ENCODE results near the gene IGSF3.
"Not testable (repeated sequence)": the region's sequence is repeated elsewhere in the genome, so short reads cannot be mapped to it uniquely, and the experiment has no call there.

IGSF3 gene

GRCh38 chr1:116606067-116606466 is 61.5 kb downstream of the IGSF3 start:
- not testable (repeated sequence) for H3K4me3 ChIP-seq (ENCODE audit: low read depth, low read length); DNase-seq (ENCODE audit: low read depth)

- TF ChIP-seq CTCF (IDR thresholded peaks at IDR 0.05; ENCODE audit: insufficient read depth, low read depth, low read length, missing control alignments) = no peak
- no peak for DNase-seq (ENCODE audit: low read depth)
- no peak overlapping the region for H3K4me3 ChIP-seq (ENCODE audit: low read depth, low read length)
Measured at GRCh38 chr1:116605315-116605714, 62.2 kb downstream of the IGSF3 start.

GRCh38 chr1:116604408-116604807 is 63.1 kb downstream of the IGSF3 start:
- not testable (repeated sequence) for DNase-seq (ENCODE audit: low read depth); H3K4me3 ChIP-seq (ENCODE audit: low read depth, low read length)

- not testable (repeated sequence) for DNase-seq (ENCODE audit: low read depth); H3K4me3 ChIP-seq (ENCODE audit: low read depth, low read length)
Measured at GRCh38 chr1:116603646-116604045, 63.9 kb downstream of the IGSF3 start.

DNA sequence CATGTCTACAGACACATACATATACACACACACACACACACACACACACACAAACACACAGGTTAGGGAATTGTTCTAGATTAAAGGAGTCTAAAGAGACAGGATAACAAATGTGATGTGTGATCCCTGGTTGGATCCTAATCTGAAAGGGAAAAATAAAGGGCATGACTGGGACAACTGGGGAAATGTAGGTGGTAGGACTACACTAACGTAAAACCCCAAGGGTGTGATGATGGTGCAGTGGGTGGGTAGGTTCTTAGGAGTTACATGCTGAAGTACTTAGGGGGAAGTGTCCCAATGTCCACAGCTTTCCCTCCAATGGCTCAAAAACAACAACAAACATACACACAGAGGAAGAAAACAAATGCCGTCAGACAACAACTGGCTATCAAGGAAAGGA is 68.2 kb downstream of the IGSF3 start:
- DNase-seq (ENCODE audit: low read depth); H3K4me3 ChIP-seq (ENCODE audit: low read depth, low read length): not testable (repeated sequence)

- H3K4me3 ChIP-seq (ENCODE audit: low read depth, low read length) = not testable (repeated sequence)
Measured at GRCh38 chr1:116598420-116599036, 69.0 kb downstream of the IGSF3 start.

GRCh38 chr1:116597388-116597787 is 70.1 kb downstream of the IGSF3 start:
- not testable (repeated sequence) for H3K4me3 ChIP-seq (ENCODE audit: low read depth, low read length)
- peak; percentile 69 for DNase-seq (ENCODE audit: low read depth)

More at GRCh38 chr1:116598420-116599036, 69.0 kb downstream of the IGSF3 start:
- not testable (repeated sequence) for DNase-seq (ENCODE audit: low read depth)

DNA sequence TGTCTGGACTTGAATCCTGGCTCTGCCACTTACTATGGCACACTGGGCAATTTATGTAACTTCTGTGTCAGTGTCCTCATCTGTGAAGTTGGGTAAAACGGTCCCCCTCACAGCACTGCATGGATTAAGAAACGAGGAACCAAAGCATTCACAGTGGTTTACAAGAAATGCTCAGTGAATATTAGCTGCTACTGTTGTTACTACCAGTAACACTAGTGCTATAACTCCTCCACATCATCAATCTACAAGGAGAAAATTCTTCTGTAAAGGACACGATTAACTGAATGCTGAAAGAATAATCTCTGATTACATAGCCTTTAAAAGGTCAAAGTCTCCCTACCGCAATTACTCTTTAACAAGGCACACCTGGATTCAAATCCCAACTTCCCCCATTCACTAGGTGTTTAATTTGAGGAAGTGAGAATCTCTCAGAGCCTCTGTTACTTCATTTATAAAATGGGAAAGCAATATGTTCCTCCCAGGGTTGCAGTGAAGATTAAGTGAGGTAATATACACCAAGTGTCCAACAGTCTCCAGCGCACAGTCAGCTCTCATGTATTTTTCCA is 70.7 kb downstream of the IGSF3 start:
- H3K4me3 ChIP-seq (ENCODE audit: low read depth, low read length); DNase-seq (ENCODE audit: low read depth): not testable (repeated sequence)

GRCh38 chr1:116595946-116596741 is 71.4 kb downstream of the IGSF3 start:
- H3K4me3 ChIP-seq (ENCODE audit: low read depth, low read length) = not testable (repeated sequence)
- DNase-seq (ENCODE audit: low read depth) = peak; percentile 55
- peak; percentile 44 for TF ChIP-seq CTCF (IDR thresholded peaks at IDR 0.05; ENCODE audit: insufficient read depth, low read depth, low read length, missing control alignments)

DNA sequence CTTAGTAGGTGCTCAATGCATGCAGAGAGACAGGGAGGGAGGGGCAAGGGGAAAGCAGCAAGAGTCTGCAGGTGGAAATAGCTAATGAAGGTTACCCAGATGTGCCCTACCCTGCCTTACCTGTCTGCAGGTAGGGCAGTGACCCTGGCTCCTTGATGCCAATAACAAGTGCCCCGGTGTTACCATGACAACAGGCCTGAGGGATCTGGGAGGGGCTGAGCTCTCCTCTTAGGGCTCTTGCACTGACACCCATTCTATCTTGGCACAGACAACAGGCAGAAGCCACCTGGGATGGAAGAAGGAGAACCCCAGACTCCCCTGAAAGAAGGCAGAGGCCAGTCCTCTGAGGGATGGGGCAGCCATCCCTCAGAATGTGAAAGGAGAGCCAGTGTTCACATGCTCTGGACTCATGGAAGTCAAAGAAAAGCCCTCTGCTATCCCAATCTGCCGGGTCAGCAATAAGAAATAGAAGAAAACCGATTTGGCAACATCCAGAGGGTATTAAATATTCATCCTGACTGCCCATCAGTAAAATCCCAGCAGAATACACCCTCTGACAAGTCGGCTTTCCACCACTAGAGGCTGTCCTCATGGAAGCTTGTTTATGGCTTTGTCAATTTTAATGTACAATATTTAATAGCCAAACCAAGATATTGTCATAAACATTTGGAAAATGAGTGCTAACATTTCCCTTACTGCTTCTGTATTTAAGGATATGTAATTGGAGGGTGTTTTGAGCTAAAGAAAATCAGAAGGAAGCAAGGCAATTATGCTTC is 72.3 kb downstream of the IGSF3 start:
- peak; percentile 7 for TF ChIP-seq CTCF (IDR thresholded peaks at IDR 0.05; ENCODE audit: insufficient read depth, low read depth, low read length, missing control alignments)
- not testable (repeated sequence) for DNase-seq (ENCODE audit: low read depth); H3K4me3 ChIP-seq (ENCODE audit: low read depth, low read length)

DNA sequence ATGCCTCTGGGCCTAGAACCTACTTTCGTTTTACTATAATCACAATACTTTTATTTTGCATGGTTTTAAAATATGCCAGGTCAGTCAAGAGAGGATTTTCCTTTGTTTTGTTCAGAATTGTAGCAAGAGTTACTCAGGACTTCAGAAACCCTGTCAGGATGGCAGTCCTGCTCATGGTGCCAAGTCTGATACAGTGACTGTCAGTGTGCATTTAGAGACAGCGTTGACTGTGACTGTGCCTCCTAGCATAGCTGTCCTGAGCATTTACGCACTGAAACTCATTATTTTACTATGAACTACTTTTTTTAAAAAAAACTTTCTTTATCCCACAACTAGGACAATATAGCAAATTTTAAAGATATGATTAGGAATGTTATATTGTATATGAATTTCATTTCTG is 73.6 kb downstream of the IGSF3 start:
- not testable (repeated sequence) for H3K4me3 ChIP-seq (ENCODE audit: low read depth, low read length); DNase-seq (ENCODE audit: low read depth)

DNA sequence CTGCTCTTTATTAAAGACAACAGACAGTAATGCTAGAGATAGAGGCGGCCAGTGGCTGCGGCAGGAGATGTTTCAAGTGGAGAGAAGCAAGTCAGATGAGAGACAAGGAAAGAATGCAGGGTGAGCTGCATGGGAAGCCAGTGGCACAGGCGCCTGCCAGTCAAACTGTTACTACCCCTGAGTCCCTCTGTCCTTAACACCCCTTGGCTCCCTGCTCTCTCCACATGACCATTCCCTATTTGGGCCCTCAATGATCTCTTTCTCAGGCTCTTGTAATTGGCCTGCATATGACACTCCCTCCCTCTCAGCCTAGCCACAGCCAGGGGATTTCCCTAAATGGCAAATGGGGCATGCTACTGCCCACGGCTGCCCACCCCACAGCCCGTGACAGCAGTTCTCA is 74.1 kb downstream of the IGSF3 start:
- not testable (repeated sequence) for H3K4me3 ChIP-seq (ENCODE audit: low read depth, low read length); DNase-seq (ENCODE audit: low read depth)

DNA sequence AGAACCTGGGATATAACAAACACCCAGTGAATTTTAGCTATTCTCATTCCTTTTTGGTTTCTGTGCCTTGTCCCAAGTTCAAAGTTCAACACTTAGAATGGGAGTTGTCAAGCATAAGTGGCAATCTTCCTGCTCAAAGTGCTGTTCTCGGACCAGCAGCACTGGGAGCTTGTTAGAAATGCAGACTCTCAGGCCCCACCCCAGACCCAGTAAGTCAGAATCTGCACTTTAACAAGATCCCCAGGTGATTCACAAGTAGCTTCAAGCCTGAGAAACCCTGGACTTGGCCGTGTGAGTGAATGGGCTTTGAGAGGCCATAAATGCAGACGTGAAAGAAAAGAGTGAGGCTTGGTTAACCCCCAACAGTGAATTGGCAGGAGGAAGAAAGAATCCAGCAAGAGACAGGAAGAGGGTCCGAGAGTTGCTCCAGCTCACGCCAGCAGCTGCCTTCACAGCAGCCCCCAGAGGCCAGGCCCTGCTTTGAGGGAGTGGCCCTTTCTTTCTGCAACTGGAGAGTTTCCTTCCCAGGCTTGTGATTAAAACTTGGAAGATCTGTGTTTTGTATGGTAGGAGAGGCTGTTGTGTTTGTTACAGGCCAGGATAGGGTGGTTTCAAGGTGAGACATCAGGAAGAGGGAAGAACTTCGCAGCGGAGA is 75.5 kb downstream of the IGSF3 start:
- not testable (repeated sequence) for H3K4me3 ChIP-seq (ENCODE audit: low read depth, low read length); DNase-seq (ENCODE audit: low read depth)

Measured in GM12865 (cell line).